GM12878 (cell line): Measurements from ENCODE around the gene BCORL1. TPM values are rescaled to one million over a fixed set of nuclear protein-coding genes. Genes with fewer than 3 reads are reported as not detected.

Experiments
- ATAC-seq: fragments of 200-7000 bp; cut with Tn5 transposase; 3 replicates; pipeline ENCODE4 v1.9.1; 2020; ENCODE audit warnings: mild to moderate bottlenecking, moderate library complexity
- BruUV-seq: library from RNA; stranded (reverse); fragments of 400-500 nt; replicated peaks from 2 replicates; lab custom pipeline; 2021; lab: Mats Ljungman, UMichigan
- CTCF ChIA-PET: fragments of 300-600 bp; sonication (Branson Sonifier 250); formaldehyde crosslinking; extraction: SDS; loops from one replicate; lab custom pipeline; 2021; ENCODE audit warnings: inconsistent platforms; lab: Yijun Ruan, JAX
- POLR2A ChIA-PET: fragments of 350-600 bp; formaldehyde crosslinking; extraction: SDS; loops from one replicate; lab custom pipeline; 2021; ENCODE audit warnings: inconsistent platforms; lab: Charles Lee
- RAD21 ChIA-PET: fragments of 300-600 bp; sonication (Branson Sonifier 250); formaldehyde crosslinking; loops from one replicate; lab custom pipeline; 2023; ENCODE audit warnings: antibody characterized with exemption; ENCODE audit not compliant: unreplicated experiment; lab: Charles Lee
- SMC1A ChIA-PET: fragments of 300-600 bp; sonication (Branson Sonifier 250); formaldehyde crosslinking; loops from one replicate; lab custom pipeline; 2023; ENCODE audit not compliant: unreplicated experiment, uncharacterized antibody; lab: Charles Lee
- DNase-seq: peaks from one replicate; pipeline ENCODE4 v3.0.0-alpha.2; 2011; ENCODE audit warnings: low read depth, low spot score
- FAIRE-seq: peaks from 3 replicates; lab custom pipeline; 2011; peaks lifted over from hg19 to GRCh38; lab: Jason Lieb, UNC
- H2AFZ ChIP-seq: 2 replicates; pipeline ENCODE4 v1.6.0; 2011; ENCODE audit warnings: low read depth, low read length, control low read depth; ENCODE audit not compliant: control insufficient read depth
- H3K27ac ChIP-seq: 2 replicates; pipeline ENCODE4 v1.5.1; 2011; ENCODE audit warnings: control low read depth; ENCODE audit not compliant: control insufficient read depth, insufficient read depth
- H3K27me3 ChIP-seq, 2 experiments: replicated peaks in 1 of 2; 2 replicates each; pipeline versions ENCODE4 v1.6.0 to v1.6.1; 2011; ENCODE audit warnings: low read length in 1 of 2; ENCODE audit not compliant: control insufficient read depth in 2 of 2, insufficient read depth in 2 of 2
- H3K36me3 ChIP-seq, 2 experiments: 2 replicates each; pipeline ENCODE4 v1.5.1; 2011; ENCODE audit warnings: low read length in 1 of 2; ENCODE audit not compliant: control insufficient read depth in 2 of 2, insufficient read depth in 2 of 2
- H3K4me1 ChIP-seq: 2 replicates; pipeline ENCODE4 v1.6.1; 2011; ENCODE audit warnings: mild to moderate bottlenecking, low read length, moderate library complexity, mixed read lengths; ENCODE audit not compliant: control insufficient read depth, insufficient read depth
- H3K4me2 ChIP-seq: 2 replicates; pipeline ENCODE4 v1.6.0; 2011; ENCODE audit warnings: control low read depth; ENCODE audit not compliant: control insufficient read depth, insufficient read depth
- H3K4me3 ChIP-seq: fragments of 200-600 bp; sonication (generic); 2 replicates; pipeline ENCODE4 v1.5.1; 2016
- H3K79me2 ChIP-seq: 2 replicates; pipeline ENCODE4 v1.6.0; 2011; ENCODE audit warnings: low read length; ENCODE audit not compliant: control insufficient read depth, insufficient read depth
- H3K9ac ChIP-seq: 2 replicates; pipeline ENCODE4 v1.8.0; 2011; ENCODE audit warnings: low read length, control low read depth, mixed read lengths; ENCODE audit not compliant: control insufficient read depth, insufficient read depth
- H3K9me3 ChIP-seq: replicated peaks from 3 replicates; pipeline ENCODE4 v1.5.1; 2011; ENCODE audit warnings: mild to moderate bottlenecking, low read length; ENCODE audit not compliant: control insufficient read depth, insufficient read depth
- H4K20me1 ChIP-seq: 2 replicates; pipeline ENCODE4 v1.6.0; 2011; ENCODE audit not compliant: control insufficient read depth, insufficient read depth
- BCL11A ChIP-seq: IDR thresholded peaks from 2 replicates; pipeline ENCODE4 v1.6.1; 2011; ENCODE audit warnings: low read depth, low read length
- BMI1 ChIP-seq: fragments of 450-650 bp; IDR thresholded peaks from 2 replicates; pipeline ENCODE4 v1.6.1; 2016; ENCODE audit warnings: mild to moderate bottlenecking, moderate library complexity, borderline replicate concordance
- EED ChIP-seq: sonication (generic); IDR thresholded peaks from 2 replicates; pipeline ENCODE4 v1.6.1; 2016; ENCODE audit warnings: antibody characterized with exemption, low read depth
- ESRRA ChIP-seq: IDR thresholded peaks from 2 replicates; pipeline ENCODE4 v1.6.1; 2012; ENCODE audit warnings: mild to moderate bottlenecking, low read length, improper control_type of control experiment
- HDAC2 ChIP-seq: fragments of 200-600 bp; sonication (generic); IDR thresholded peaks from 2 replicates; pipeline ENCODE4 v1.6.1; 2017
- IKZF2 ChIP-seq, 2 experiments: fragments of 450-650 bp; IDR thresholded peaks; 2 replicates each; pipeline ENCODE4 v1.6.1; 2017; ENCODE audit warnings: mild to moderate bottlenecking in 2 of 2, moderate library complexity in 2 of 2
- MTA2 ChIP-seq: fragments of 450-650 bp; IDR thresholded peaks from 2 replicates; pipeline ENCODE4 v1.6.1; 2016; ENCODE audit warnings: low read depth, mild to moderate bottlenecking, moderate library complexity
- NKRF ChIP-seq: fragments of 450-650 bp; conservative IDR thresholded peaks from 2 replicates; pipeline ENCODE4 v1.6.1; 2017; ENCODE audit warnings: mild to moderate bottlenecking, moderate library complexity
- RB1 ChIP-seq: fragments of 450-650 bp; formaldehyde crosslinking; IDR thresholded peaks from 2 replicates; pipeline ENCODE4 v1.6.1; 2017; ENCODE audit warnings: mild to moderate bottlenecking, borderline replicate concordance
- RUNX3 ChIP-seq: IDR thresholded peaks from 2 replicates; pipeline ENCODE4 v1.6.1; 2012; ENCODE audit warnings: low read length, inconsistent platforms
- ZNF217 ChIP-seq: fragments of 450-650 bp; IDR thresholded peaks from 2 replicates; pipeline ENCODE4 v1.6.1; 2017; ENCODE audit warnings: antibody characterized with exemption, mild to moderate bottlenecking
- ZNF274 ChIP-seq: IDR thresholded peaks from one replicate; pipeline ENCODE4 v1.8.0; 2011; ENCODE audit not compliant: insufficient read length, insufficient read depth
- WGBS: methylation state at CpG from one replicate; pipeline ENCODE4 v1.1.6; 2016; ENCODE audit warnings: low lambda C conversion rate; ENCODE audit not compliant: insufficient replicate concordance, insufficient coverage; ENCODE audit errors: missing lambda C conversion rate; 5-methylcytosine and 5-hydroxymethylcytosine counted together
- in situ Hi-C: fragments of 300-500 bp; cut with MboI; formaldehyde crosslinking; loops from 9 replicates; pipeline ENCODE4 v1.14.3; 2018; ENCODE audit warnings: mixed read lengths
- intact Hi-C: fragments of 100-400 bp; cut with micrococcal nuclease; formaldehyde crosslinking; loops from one replicate; pipeline ENCODE4 v1.14.2; 2022; ENCODE audit not compliant: unreplicated experiment
- polyA plus RNA-seq, 11 experiments: library from polyadenylated mRNA; depleted of rRNA in 4 of 11; unstranded in 6 of 11; stranded (reverse) in 5 of 11; fragments of >200 nt; fragmentation: Nextera tagmentation in 4 of 11; fragmentation: Illumina TruSeq in 1 of 11; extraction: Ambion mirVana in 4 of 11; extraction: Trizol in 1 of 11; gene quantifications; 1 replicate in 1 of 11; 2 replicates in 10 of 11; pipeline versions ENCODE4 v1.2.1 to v1.2.3, GENCODE V29; 2011 to 2016; ENCODE audit warnings: inconsistent platforms in 2 of 11, missing spikeins in 2 of 11, low read depth in 1 of 11
- total RNA-seq, 4 experiments: library from RNA; depleted of rRNA in 3 of 4; stranded (reverse); fragments of >200 nt in 3 of 4; fragmentation: Illumina TruSeq in 1 of 4; extraction: Trizol in 1 of 4; gene quantifications; 2 replicates each; pipeline versions ENCODE4 v1.2.1 to v1.2.3, GENCODE V29; 2013 to 2021
- TF ChIP-seq, protein P1 (sequence below): fragments of 450-650 bp; IDR thresholded peaks from 2 replicates; pipeline ENCODE4 v1.6.1; 2017; ENCODE audit warnings: antibody characterized with exemption, mild to moderate bottlenecking, moderate library complexity
- TF ChIP-seq, protein P2 (sequence below): fragments of 450-650 bp; IDR thresholded peaks from 2 replicates; pipeline ENCODE4 v1.6.1; 2014; ENCODE audit warnings: mild to moderate bottlenecking

Gene BCORL1
- total and polyA plus RNA-seq, 10 of the 15 experiments (the other 5 are each of a cell fraction or from before 2014, with no cell fraction given): 0.16 to 7.2 (median 0.94) TPM

DNA sequence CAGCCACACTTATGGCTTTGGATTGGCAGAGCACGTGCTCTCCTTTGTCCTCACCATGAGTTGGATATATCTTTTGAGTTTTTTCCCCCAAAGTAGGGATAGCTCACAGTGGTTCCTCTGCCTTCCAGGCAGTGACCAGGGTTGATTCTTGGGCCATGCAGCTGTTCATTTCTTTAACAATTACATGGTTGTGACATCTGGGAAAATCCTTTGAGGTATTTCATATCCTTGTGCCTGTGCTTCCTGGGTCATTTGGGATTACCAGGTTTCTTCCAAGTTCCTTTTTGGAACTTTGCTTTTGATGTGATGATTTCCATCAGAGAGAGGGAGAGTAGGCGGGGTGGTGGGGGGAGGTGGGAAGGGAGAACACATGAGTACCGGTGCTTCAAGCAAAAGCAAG, 15.6 kb downstream of the BCORL1 start:
- DNase-seq (no peak), FAIRE-seq (no peak), ATAC-seq (no peak)
- no peaks in the 10 kb centered on the region for H3K27me3 ChIP-seq
- no peaks in the 10 kb centered on the region for H3K36me3 ChIP-seq
- BruUV-seq: no TSS peak
- H3K27ac ChIP-seq: no peak overlapping the region
- TF ChIP-seq NKRF: no peak
- POLR2A ChIA-PET: no interaction called here
- SMC1A ChIA-PET: no interaction called here
- H2AFZ ChIP-seq: no peak overlapping the region
- no peak overlapping the region for H3K4me3 ChIP-seq
- intact Hi-C loops (no loop called here), in situ Hi-C loops (no loop called here)
- H3K9ac ChIP-seq: no peak overlapping the region
- H3K4me2 ChIP-seq: no peak overlapping the region
- H3K4me1 ChIP-seq: no peaks in the 10 kb centered on the region
- no peaks in the 10 kb centered on the region for H3K9me3 ChIP-seq
- CTCF ChIA-PET: interaction anchor here (1.0 kb wide), 1 partner anchor 72 kb away, joined by 3 read pairs; no protein-coding TSS in a partner anchor
- no peaks in the 10 kb centered on the region for H4K20me1 ChIP-seq
- RAD21 ChIA-PET: no interaction called here
- 36% methylated on average over 2 of the region's 3 CpGs for WGBS
- H3K79me2 ChIP-seq: no peaks in the 10 kb centered on the region

DNA sequence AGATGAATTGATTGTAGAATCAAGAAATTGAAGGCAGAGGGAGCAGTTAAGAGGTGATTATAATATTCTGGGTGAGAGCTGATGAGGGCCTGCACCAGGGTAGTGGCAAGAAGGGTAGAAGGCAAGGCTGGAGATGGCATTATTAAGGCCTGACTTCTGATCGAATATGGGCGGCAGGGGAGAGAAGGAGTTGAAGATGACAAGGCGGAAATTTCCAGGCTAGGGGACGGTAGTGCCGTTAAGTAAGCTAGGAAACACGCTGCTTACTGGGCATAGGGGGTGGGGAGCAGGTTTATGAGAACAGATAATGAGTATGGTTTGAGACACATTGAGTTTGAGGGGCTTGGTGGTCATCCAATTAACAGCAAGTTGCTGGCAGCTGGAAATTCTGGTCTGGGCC, 19.5 kb downstream of the BCORL1 start:
- H3K27ac ChIP-seq: no peak overlapping the region
- no peak overlapping the region for H3K4me2 ChIP-seq
- ChIA-PET POLR2A (no interaction called here), SMC1A (no interaction called here), CTCF (interaction anchor here (2.2 kb wide), 1 partner anchor 26 kb away, joined by 6 read pairs; no protein-coding TSS in a partner anchor), RAD21 (no interaction called here)
- H3K9ac ChIP-seq: no peak overlapping the region
- H3K79me2 ChIP-seq: no peaks in the 10 kb centered on the region
- FAIRE-seq (no peak), ATAC-seq (no peak), DNase-seq (no peak)
- intact Hi-C loops: no loop called here
- no peak overlapping the region for H2AFZ ChIP-seq
- 59% methylated on average over 6 of the region's 6 CpGs for WGBS
- H3K4me3 ChIP-seq: no peak overlapping the region
- in situ Hi-C loops: no loop called here
- H4K20me1 ChIP-seq: no peaks in the 10 kb centered on the region
- H3K9me3 ChIP-seq: no peaks in the 10 kb centered on the region
- no peaks in the 10 kb centered on the region for H3K36me3 ChIP-seq
- BruUV-seq: no TSS peak
- H3K27me3 ChIP-seq: no peaks in the 10 kb centered on the region
- H3K4me1 ChIP-seq: no peaks in the 10 kb centered on the region
- no peak for TF ChIP-seq RB1
- no peak for TF ChIP-seq IKZF2 (IDR thresholded peaks at IDR 0.05)
- TF ChIP-seq MTA2: no peak
- TF ChIP-seq BCL11A: no peak
- no peak for TF ChIP-seq EED
- no peak for TF ChIP-seq BMI1
- TF ChIP-seq ZNF217: no peak
- TF ChIP-seq RUNX3: no peak
- TF ChIP-seq ESRRA: no peak
- TF ChIP-seq, protein P1, sequence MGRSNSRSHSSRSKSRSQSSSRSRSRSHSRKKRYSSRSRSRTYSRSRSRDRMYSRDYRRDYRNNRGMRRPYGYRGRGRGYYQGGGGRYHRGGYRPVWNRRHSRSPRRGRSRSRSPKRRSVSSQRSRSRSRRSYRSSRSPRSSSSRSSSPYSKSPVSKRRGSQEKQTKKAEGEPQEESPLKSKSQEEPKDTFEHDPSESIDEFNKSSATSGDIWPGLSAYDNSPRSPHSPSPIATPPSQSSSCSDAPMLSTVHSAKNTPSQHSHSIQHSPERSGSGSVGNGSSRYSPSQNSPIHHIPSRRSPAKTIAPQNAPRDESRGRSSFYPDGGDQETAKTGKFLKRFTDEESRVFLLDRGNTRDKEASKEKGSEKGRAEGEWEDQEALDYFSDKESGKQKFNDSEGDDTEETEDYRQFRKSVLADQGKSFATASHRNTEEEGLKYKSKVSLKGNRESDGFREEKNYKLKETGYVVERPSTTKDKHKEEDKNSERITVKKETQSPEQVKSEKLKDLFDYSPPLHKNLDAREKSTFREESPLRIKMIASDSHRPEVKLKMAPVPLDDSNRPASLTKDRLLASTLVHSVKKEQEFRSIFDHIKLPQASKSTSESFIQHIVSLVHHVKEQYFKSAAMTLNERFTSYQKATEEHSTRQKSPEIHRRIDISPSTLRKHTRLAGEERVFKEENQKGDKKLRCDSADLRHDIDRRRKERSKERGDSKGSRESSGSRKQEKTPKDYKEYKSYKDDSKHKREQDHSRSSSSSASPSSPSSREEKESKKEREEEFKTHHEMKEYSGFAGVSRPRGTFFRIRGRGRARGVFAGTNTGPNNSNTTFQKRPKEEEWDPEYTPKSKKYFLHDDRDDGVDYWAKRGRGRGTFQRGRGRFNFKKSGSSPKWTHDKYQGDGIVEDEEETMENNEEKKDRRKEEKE: no peak
- no peak for TF ChIP-seq ZNF274
- no peak for TF ChIP-seq HDAC2
- TF ChIP-seq, protein P2, sequence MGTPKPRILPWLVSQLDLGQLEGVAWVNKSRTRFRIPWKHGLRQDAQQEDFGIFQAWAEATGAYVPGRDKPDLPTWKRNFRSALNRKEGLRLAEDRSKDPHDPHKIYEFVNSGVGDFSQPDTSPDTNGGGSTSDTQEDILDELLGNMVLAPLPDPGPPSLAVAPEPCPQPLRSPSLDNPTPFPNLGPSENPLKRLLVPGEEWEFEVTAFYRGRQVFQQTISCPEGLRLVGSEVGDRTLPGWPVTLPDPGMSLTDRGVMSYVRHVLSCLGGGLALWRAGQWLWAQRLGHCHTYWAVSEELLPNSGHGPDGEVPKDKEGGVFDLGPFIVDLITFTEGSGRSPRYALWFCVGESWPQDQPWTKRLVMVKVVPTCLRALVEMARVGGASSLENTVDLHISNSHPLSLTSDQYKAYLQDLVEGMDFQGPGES: no peak
